GM12878 (cell line): ENCODE data around the gene NCF2. TPM values are rescaled to one million over a fixed set of nuclear protein-coding genes. Genes with fewer than 3 reads are reported as not detected.

ENCODE experiments used
- ATAC-seq: fragments of 200-7000 bp; cut with Tn5 transposase; 3 replicates; pipeline ENCODE4 v1.9.1; 2020; ENCODE audit warnings: mild to moderate bottlenecking, moderate library complexity
- BruUV-seq: library from RNA; stranded (reverse); fragments of 400-500 nt; replicated peaks from 2 replicates; lab custom pipeline; 2021; lab: Mats Ljungman, UMichigan
- CTCF ChIA-PET: fragments of 300-600 bp; sonication (Branson Sonifier 250); formaldehyde crosslinking; extraction: SDS; loops from one replicate; lab custom pipeline; 2021; ENCODE audit warnings: inconsistent platforms; lab: Yijun Ruan, JAX
- POLR2A ChIA-PET: fragments of 350-600 bp; formaldehyde crosslinking; extraction: SDS; loops from one replicate; lab custom pipeline; 2021; ENCODE audit warnings: inconsistent platforms; lab: Charles Lee
- RAD21 ChIA-PET: fragments of 300-600 bp; sonication (Branson Sonifier 250); formaldehyde crosslinking; loops from one replicate; lab custom pipeline; 2023; ENCODE audit warnings: antibody characterized with exemption; ENCODE audit not compliant: unreplicated experiment; lab: Charles Lee
- SMC1A ChIA-PET: fragments of 300-600 bp; sonication (Branson Sonifier 250); formaldehyde crosslinking; loops from one replicate; lab custom pipeline; 2023; ENCODE audit not compliant: unreplicated experiment, uncharacterized antibody; lab: Charles Lee
- DNase-seq: peaks from one replicate; pipeline ENCODE4 v3.0.0-alpha.2; 2011; ENCODE audit warnings: low read depth, low spot score
- FAIRE-seq: peaks from 3 replicates; lab custom pipeline; 2011; peaks lifted over from hg19 to GRCh38; lab: Jason Lieb, UNC
- H2AFZ ChIP-seq: 2 replicates; pipeline ENCODE4 v1.6.0; 2011; ENCODE audit warnings: low read depth, low read length, control low read depth; ENCODE audit not compliant: control insufficient read depth
- H3K27ac ChIP-seq: 2 replicates; pipeline ENCODE4 v1.5.1; 2011; ENCODE audit warnings: control low read depth; ENCODE audit not compliant: control insufficient read depth, insufficient read depth
- H3K27me3 ChIP-seq, 2 experiments: replicated peaks in 1 of 2; 2 replicates each; pipeline versions ENCODE4 v1.6.0 to v1.6.1; 2011; ENCODE audit warnings: low read length in 1 of 2; ENCODE audit not compliant: control insufficient read depth in 2 of 2, insufficient read depth in 2 of 2
- H3K36me3 ChIP-seq, 2 experiments: 2 replicates each; pipeline ENCODE4 v1.5.1; 2011; ENCODE audit warnings: low read length in 1 of 2; ENCODE audit not compliant: control insufficient read depth in 2 of 2, insufficient read depth in 2 of 2
- H3K4me1 ChIP-seq: 2 replicates; pipeline ENCODE4 v1.6.1; 2011; ENCODE audit warnings: mild to moderate bottlenecking, low read length, moderate library complexity, mixed read lengths; ENCODE audit not compliant: control insufficient read depth, insufficient read depth
- H3K4me2 ChIP-seq: 2 replicates; pipeline ENCODE4 v1.6.0; 2011; ENCODE audit warnings: control low read depth; ENCODE audit not compliant: control insufficient read depth, insufficient read depth
- H3K4me3 ChIP-seq: fragments of 200-600 bp; sonication (generic); 2 replicates; pipeline ENCODE4 v1.5.1; 2016
- H3K79me2 ChIP-seq: 2 replicates; pipeline ENCODE4 v1.6.0; 2011; ENCODE audit warnings: low read length; ENCODE audit not compliant: control insufficient read depth, insufficient read depth
- H3K9ac ChIP-seq: 2 replicates; pipeline ENCODE4 v1.8.0; 2011; ENCODE audit warnings: low read length, control low read depth, mixed read lengths; ENCODE audit not compliant: control insufficient read depth, insufficient read depth
- H3K9me3 ChIP-seq: replicated peaks from 3 replicates; pipeline ENCODE4 v1.5.1; 2011; ENCODE audit warnings: mild to moderate bottlenecking, low read length; ENCODE audit not compliant: control insufficient read depth, insufficient read depth
- H4K20me1 ChIP-seq: 2 replicates; pipeline ENCODE4 v1.6.0; 2011; ENCODE audit not compliant: control insufficient read depth, insufficient read depth
- NFYA ChIP-seq: IDR thresholded peaks from 2 replicates; pipeline ENCODE4 v1.6.1; 2011; ENCODE audit warnings: low read depth, mild to moderate bottlenecking, low read length, improper control_type of control experiment, borderline replicate concordance
- PAX8 ChIP-seq: fragments of 450-650 bp; IDR thresholded peaks from 2 replicates; pipeline ENCODE4 v1.6.1; 2017; ENCODE audit warnings: mild to moderate bottlenecking, moderate library complexity
- RCOR1 ChIP-seq: conservative IDR thresholded peaks from 2 replicates; pipeline ENCODE4 v1.6.1; 2012; ENCODE audit warnings: low read depth, low read length, improper control_type of control experiment
- SIX5 ChIP-seq: IDR thresholded peaks from 2 replicates; pipeline ENCODE4 v1.6.1; 2011; ENCODE audit warnings: mild to moderate bottlenecking, low read depth, low read length, moderate library complexity; ENCODE audit not compliant: severe bottlenecking
- SMAD1 ChIP-seq: fragments of 450-650 bp; IDR thresholded peaks from 2 replicates; pipeline ENCODE4 v1.6.1; 2018; ENCODE audit warnings: mild to moderate bottlenecking, low read depth; ENCODE audit not compliant: partially characterized antibody
- SREBF1 ChIP-seq: IDR thresholded peaks from 2 replicates; pipeline ENCODE4 v1.6.1; 2012; ENCODE audit warnings: mild to moderate bottlenecking, low read length
- TBL1XR1 ChIP-seq: IDR thresholded peaks from 2 replicates; pipeline ENCODE4 v1.6.1; 2012; ENCODE audit warnings: low read depth, low read length, improper control_type of control experiment
- ZNF217 ChIP-seq: fragments of 450-650 bp; IDR thresholded peaks from 2 replicates; pipeline ENCODE4 v1.6.1; 2017; ENCODE audit warnings: antibody characterized with exemption, mild to moderate bottlenecking
- WGBS: methylation state at CpG from one replicate; pipeline ENCODE4 v1.1.6; 2016; ENCODE audit warnings: low lambda C conversion rate; ENCODE audit not compliant: insufficient replicate concordance, insufficient coverage; ENCODE audit errors: missing lambda C conversion rate; 5-methylcytosine and 5-hydroxymethylcytosine counted together
- in situ Hi-C: fragments of 300-500 bp; cut with MboI; formaldehyde crosslinking; loops from 9 replicates; pipeline ENCODE4 v1.14.3; 2018; ENCODE audit warnings: mixed read lengths
- intact Hi-C: fragments of 100-400 bp; cut with micrococcal nuclease; formaldehyde crosslinking; loops from one replicate; pipeline ENCODE4 v1.14.2; 2022; ENCODE audit not compliant: unreplicated experiment
- polyA plus RNA-seq, 11 experiments: library from polyadenylated mRNA; depleted of rRNA in 4 of 11; unstranded in 6 of 11; stranded (reverse) in 5 of 11; fragments of >200 nt; fragmentation: Nextera tagmentation in 4 of 11; fragmentation: Illumina TruSeq in 1 of 11; extraction: Ambion mirVana in 4 of 11; extraction: Trizol in 1 of 11; gene quantifications; 1 replicate in 1 of 11; 2 replicates in 10 of 11; pipeline versions ENCODE4 v1.2.1 to v1.2.3, GENCODE V29; 2011 to 2016; ENCODE audit warnings: inconsistent platforms in 2 of 11, missing spikeins in 2 of 11, low read depth in 1 of 11
- total RNA-seq, 4 experiments: library from RNA; depleted of rRNA in 3 of 4; stranded (reverse); fragments of >200 nt in 3 of 4; fragmentation: Illumina TruSeq in 1 of 4; extraction: Trizol in 1 of 4; gene quantifications; 2 replicates each; pipeline versions ENCODE4 v1.2.1 to v1.2.3, GENCODE V29; 2013 to 2021

Gene NCF2
- total and polyA plus RNA-seq, 10 of the 15 experiments (the other 5 are each of a cell fraction or from before 2014, with no cell fraction given) = 31.4 to 256 (median 77.1) TPM

GRCh38 chr1:183514235-183514634 lies 76.0 kb downstream of the NCF2 start:
- peaks cover 3 to 17% of the 10 kb centered on the region in 2 experiments for H3K36me3 ChIP-seq
- in situ Hi-C loops = no loop called here
- WGBS = 100% methylated on average over 1 of the region's 1 CpG
- no peaks in the 10 kb centered on the region for H3K9me3 ChIP-seq
- FAIRE-seq = no peak
- SMC1A ChIA-PET = interaction anchor here (1.0 to 1.6 kb wide), 4 partner anchors 9 to 75 kb away, joined by 3 to 8 read pairs (median 3); no protein-coding TSS in a partner anchor
- no peak overlapping the region for H3K4me2 ChIP-seq
- H3K27ac ChIP-seq = no peak overlapping the region
- RAD21 ChIA-PET = interaction anchor here (0.7 kb wide), 1 partner anchor 90 kb away, joined by 3 read pairs; no protein-coding TSS in a partner anchor
- CTCF ChIA-PET = interaction anchor here (0.8 kb wide), 1 partner anchor 22 kb away, joined by 3 read pairs; no protein-coding TSS in a partner anchor
- TF ChIP-seq NFYA (no peak), PAX8 (no peak), TBL1XR1 (no peak), SIX5 (no peak), SREBF1 (no peak), RCOR1 (no peak), SMAD1 (no peak), ZNF217 (no peak)
- TF ChIP-seq, all 136 proteins: peak for 0
- no peaks in the 10 kb centered on the region for H4K20me1 ChIP-seq
- no peak overlapping the region for H3K4me3 ChIP-seq
- BruUV-seq = no TSS peak
- POLR2A ChIA-PET = interaction anchor here (0.6 to 0.7 kb wide), 4 partner anchors 30 to 76 kb away, joined by 4 to 9 read pairs (median 4); partner anchors contain the start of gene NCF2
- no peak overlapping the region for H3K9ac ChIP-seq
- H3K79me2 ChIP-seq = peaks cover 10% of the 10 kb centered on the region
- DNase-seq (no peak), ATAC-seq (no peak)
- H3K4me1 ChIP-seq = no peaks in the 10 kb centered on the region
- no peaks in the 10 kb centered on the region for H3K27me3 ChIP-seq
- intact Hi-C loops = no loop called here
- no peak overlapping the region for H2AFZ ChIP-seq
